NCI-H1048 (cell line): ENCODE measurements around the gene HOXA4.

Experiments used
- DNase-seq: peaks from one replicate; lab custom pipeline; 2025; lab: John Stamatoyannopoulos, UW

Gene HOXA4

GRCh38 chr7:27116962-27117886, 13.3 kb downstream of the HOXA4 start:
- no peak for DNase-seq

DNA sequence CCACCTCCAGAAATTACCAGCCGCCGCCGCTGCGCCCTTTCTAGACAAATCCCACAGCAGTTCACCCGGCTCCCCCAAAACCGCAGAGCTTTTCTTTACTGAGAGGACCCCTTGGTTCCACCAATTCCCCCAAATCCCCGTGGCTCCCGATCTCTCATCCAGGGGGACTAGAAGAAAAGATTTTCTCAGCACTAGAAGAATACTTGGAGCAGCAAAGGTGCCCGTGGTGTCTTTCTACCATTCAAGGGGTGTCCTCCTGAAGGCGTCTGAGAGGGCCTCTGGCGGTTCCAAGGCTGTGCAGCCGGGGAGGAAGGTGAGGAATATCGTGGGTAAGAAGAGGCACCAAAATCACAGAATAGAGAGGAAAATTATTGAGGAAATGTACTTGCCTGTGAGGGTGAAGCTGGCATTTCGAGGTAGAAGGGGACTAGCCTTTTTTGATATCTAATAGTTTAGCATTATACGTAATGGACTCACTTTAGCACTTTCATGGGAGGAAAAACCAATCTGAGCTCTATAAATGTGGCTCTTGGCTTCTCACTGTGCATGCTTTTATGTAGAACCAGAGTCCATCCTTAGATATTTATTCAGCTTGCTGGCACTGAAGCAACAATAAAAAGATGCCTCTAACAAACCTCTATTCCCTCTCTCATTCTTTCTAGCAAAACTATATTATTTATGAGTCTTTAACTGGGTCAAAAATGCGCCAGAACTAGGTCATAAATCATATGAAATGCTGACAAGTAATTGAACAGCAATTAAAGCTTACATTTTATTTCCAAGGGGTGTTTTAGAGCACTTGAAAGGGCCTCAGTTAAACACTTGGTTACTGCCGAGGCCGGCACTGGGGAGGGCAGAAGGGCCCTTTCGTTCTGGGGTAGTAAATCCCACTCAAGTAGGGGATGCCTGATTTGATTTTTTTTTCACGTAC, 14.3 kb downstream of the HOXA4 start:
- no peak for DNase-seq

DNA sequence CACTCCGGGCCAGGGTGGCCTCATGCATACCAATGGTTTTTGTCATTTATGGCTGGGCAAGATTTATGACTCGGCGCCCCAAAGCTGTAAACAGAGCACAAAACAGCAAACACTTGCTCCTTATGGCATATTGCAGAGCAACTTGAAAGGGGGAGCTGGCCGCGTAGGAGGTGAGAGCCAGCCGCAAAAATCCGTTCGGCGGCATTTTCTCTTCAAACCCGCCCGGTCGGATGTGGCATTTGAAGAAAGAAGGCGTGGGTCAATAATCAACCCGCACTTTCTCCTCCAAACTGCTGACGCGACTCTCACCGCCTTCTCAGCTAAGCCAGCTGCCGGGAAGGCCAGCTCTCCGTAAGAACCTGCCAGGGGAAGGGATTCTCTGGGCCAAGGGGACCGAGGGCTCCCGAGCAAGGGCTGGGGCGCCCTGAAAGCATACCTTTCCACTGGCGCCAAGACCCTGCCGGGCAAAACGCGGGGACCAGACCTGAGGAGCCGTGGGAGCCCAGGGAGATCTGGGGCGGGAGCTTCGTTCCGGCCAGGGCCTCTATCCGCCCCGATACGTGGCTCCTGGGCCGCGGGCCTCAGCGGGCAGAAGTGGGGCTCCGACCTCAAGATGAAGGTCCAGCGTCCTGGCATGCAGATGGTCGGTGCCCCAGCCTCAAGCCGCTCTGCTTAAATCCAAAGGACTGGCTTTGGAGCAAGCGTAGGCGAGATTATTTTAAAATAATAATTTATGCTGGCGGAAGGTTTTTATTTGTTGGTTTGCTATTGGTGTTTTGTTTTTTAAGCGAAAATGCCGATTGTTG, 15.1 kb downstream of the HOXA4 start:
- DNase-seq = no peak

DNA sequence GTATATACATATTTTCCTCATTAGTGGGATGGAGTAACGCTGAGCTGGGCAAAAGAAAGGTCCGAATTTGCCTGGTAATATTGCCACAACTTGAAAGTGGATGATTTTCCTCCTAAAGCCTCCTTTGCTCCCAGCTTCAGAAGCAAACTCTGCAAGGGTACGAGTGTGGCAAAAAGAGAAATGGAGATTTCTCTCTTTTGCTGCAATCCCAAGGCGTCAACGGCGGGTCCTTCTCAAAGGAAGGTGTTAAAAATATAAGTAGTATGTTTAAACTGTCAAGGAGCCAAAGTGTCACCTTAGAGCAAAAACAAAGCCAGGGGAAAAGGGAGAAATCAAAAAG, 15.7 kb downstream of the HOXA4 start:
- no peak for DNase-seq

DNA sequence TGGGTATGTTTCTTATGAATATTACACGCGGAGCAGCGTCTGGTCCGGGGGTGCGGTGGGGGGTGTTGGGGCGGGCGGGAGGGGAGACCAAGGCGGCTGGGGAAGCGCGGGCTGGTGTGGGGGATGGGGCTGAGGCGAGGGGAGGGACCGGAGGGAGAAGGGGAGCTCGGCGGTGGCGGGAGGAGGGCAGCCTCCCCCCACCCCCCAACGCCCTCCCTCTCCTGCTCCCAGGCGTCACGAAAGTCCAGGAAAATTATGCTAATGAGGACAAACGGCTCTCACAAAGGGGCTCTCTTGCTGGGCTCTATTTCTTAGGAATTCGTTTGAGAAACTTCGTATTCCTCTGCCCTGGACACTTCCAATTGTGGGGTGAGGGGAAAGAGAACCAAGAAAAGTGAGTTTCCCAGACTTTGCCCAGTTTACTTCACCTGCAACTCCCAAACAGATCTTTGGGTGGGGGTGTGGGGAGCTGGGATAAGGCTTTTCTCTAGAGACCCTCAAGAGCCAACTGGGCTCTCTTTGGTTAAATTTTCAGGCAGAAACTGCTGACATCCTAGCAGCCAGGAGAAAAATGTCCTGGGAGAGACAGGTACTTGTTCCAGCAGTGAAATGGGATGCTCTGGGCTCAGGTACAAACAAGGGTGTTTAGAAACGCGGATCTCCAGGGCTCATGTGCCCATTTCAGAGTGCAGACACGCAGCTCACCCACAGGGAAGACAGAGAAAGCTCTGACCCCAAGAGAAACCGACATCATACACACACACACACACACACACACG, 16.4 kb downstream of the HOXA4 start:
- DNase-seq = no peak

DNA sequence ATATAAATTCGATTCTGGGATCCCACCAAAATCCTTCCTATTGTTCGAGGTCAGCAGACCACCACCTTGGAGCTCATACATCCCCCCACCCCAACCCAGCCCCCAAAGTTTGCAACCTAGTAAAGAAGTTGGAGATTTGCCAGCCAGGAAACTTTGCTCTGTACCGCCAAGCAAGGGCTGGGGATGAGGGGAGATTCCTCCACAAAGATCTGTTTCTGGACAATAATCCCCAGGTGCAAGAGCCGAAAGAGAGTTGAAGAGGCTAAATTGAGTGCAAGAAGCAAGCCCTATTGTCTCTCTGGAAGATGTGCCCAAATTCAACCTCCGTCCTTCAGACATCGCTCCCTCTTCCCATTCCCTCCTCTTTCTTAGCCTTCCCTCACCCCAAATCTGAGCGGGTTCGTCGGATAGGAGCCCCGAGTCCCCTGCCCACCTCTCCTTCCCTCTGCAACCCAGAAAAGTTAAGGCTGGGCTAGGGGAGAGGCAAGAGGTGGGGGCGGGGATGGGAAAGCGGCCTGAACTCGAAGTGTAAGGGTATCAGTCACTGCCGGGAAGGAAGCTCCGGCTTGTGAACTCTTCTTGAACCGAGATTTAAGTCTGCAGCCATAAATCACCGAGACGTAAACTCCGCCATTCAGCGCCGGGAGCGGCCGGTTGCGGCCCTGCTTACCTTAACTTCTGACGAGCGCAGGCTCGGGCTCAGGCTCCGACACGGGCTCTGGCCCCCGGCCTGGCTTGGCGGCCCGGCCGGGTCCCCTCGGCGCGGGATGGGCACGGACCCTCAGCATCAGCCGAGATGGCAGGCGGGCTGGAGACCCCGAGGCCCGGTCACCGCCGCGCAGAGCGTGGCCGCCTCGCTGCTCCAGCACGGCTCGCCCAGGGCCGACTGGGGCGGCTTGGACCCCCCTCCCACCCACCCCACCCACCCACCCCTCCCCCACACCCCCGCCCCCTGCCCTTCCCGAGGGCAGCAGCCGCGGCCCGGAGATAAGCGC, 17.3 kb downstream of the HOXA4 start:
- DNase-seq = peak; percentile 35

DNA sequence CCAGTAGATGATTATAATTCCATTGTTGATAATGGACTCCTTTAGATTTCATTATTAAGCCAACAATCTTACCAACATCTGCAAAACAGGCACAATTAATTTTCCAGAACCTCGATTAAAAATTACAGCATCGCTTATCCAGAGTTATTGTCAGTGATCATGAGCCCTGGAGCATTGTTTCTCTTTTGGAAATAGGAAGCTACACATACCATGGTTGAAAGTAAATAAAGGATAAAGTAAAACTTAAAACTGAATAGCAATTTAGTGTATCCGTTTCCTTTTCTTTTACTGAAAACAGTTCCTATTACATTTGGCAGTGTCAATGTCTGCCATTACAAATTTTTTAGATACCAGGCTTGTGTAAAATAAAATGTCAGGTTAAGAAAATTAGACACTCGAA, 18.2 kb downstream of the HOXA4 start:
- DNase-seq = no peak

DNA sequence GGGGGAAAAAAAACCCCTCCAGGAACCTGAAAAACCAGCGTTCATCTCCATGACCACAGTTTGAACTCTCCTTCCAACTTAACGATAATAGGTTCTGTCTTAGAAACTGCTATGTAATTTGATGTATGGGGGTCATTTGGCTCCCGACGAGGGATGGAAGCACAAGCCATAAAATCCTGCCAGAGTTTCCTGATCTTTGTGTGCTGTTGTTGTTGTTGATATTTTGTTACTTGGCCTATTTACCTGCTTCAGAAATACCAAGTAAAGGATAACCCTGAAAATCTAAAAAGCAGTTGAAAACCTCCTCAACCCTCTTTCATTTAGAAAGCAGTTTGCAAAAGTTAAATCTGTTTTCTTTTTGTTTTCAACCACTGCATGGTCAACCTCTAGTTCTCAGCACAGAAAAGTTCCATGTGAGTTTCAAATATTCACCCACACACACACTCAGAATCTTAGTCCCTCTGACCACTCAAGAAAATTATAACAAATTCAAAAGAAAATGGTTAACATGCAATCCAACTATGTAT, 18.7 kb downstream of the HOXA4 start:
- no peak for DNase-seq

- DNase-seq = no peak
Observed at GRCh38 chr7:27111042-27111750, 19.4 kb downstream of the HOXA4 start.

DNA sequence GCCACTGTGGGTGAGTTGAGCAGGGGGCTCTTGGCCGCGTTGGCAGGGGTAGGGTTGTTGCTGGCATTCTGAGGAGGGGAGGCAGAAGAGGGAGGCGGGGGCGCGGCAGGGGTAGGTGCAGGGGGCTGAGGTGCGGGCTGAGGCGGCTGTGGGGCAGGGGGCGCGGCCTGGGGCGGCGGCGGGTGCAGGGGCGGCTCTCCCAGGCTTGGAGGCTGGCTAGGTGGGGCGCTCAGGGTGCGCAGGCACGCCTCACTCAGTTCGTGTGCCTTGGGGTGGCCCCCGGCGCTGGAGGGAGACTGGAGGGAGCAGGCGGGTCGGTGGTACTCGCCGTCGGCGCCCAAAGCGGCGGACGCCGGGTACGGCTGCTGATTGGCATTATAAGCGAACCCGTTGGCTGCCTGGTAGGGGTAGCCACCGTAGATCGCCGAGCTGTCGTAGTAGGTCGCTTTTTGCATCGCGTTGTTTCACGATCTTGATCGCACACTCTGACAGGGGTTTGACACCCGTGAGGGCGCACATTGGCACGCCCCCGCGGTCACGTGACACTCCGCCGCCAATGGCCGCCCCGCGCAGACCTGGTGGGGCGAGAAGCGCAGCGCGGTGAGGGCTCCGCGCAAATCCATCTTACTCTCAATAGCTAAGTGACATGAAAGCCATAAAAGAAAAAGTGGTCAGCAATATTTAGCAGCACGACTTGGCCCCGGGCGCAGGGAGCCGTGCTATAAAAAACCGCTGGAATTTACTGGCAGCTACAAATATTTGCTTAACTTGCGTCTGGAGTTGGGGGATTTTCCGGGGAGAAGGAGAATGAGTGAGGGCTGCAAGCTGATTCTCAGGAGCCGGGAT, 20.1 kb downstream of the HOXA4 start:
- DNase-seq = peak; percentile 25

- no peak for DNase-seq
Observed at GRCh38 chr7:27109466-27110185, 20.9 kb downstream of the HOXA4 start.

DNA sequence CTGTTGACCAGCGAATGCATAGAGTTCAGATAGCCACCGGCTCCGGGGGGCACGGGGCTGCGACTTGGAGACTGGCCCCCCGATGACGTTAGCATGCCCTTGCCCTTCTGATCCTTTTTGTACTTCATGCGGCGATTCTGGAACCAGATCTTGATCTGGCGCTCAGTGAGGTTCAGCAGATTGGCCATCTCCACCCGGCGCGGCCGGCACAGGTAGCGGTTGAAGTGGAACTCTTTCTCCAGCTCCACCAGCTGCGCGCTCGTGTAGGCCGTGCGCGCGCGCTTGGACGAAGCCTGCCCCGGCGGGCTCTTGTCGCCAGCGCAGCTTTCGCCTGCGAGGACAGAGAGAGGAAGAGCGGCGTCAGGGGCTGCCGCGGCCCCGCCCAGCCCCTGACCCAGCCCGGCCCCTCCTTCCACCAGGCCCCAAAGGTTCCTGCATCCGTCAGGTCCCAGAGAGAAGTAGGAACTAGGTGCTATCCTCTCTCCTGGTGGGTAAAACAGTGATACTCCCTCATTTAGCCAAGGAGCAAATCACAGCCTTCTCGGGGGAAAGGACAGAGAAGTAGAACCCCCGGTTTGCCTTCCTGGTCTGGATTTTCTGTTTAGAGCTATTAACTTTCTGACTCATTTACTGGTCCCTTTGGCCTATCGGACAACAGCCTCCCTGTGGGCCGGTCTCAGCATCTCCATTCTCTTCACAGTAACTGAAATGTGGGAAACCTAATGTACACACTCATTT, 22.0 kb downstream of the HOXA4 start:
- DNase-seq = no peak

- no peak for DNase-seq
Observed at GRCh38 chr7:27107391-27108381, 22.9 kb downstream of the HOXA4 start.

DNA sequence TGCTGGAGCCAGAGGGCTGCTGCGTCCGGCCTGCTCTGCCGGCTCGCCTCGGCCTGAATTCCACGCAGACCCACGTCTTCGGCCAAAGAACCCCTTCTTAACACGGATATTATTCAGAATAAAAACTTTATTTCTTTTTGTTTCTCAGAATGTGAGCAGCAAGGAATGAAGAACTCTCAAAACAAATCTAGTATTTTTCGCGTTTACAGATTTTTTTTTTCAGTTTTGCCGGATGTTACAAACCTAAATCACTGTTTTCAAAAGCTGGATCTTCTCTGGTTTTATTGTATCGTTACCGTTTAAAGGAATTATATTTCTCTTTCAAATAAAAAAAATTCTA, 23.7 kb downstream of the HOXA4 start:
- no peak for DNase-seq

GRCh38 chr7:27106181-27106900, 24.2 kb downstream of the HOXA4 start:
- no peak for DNase-seq
